Amniotic stem cell (primary cell): ENCODE measurements around the gene SMURF2.
A peak's percentile ranks its signal among the peaks of the same experiment; 100 is the strongest.

Experiments
- DNase-seq: peaks from one replicate; lab custom pipeline; 2025; lab: John Stamatoyannopoulos, UW

Gene SMURF2

GRCh38 chr17:64503341-64503740 lies 158.8 kb downstream of the SMURF2 start:
- DNase-seq = no peak

DNA sequence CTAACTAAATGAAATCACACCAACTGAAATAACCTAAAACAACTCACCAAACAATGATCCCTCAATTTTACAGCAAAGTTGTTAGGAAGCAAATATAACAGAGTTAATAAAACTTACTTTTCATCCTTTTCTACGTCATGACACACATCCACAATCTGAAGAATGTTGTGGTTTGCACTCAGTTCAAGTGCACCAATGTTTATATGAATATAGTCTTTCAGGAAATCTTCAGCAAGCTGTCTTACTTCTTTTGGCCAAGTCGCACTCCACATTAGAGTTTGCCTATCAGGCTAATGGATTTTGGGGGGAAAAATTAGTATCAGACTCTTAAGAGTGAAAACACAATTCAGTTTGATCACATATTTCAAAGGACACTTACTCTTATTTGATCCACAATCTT lies 159.3 kb downstream of the SMURF2 start:
- DNase-seq = no peak

- DNase-seq = no peak
These were observed 160.1 kb downstream of the SMURF2 start for GRCh38 chr17:64502021-64502420.

- DNase-seq = no peak
These were observed 161.0 kb downstream of the SMURF2 start for GRCh38 chr17:64500862-64501765.

GRCh38 chr17:64500487-64500859 lies 161.6 kb downstream of the SMURF2 start:
- no peak for DNase-seq

GRCh38 chr17:64499805-64500486 lies 162.2 kb downstream of the SMURF2 start:
- no peak for DNase-seq

GRCh38 chr17:64498308-64499203 lies 163.6 kb downstream of the SMURF2 start:
- DNase-seq = no peak

DNA sequence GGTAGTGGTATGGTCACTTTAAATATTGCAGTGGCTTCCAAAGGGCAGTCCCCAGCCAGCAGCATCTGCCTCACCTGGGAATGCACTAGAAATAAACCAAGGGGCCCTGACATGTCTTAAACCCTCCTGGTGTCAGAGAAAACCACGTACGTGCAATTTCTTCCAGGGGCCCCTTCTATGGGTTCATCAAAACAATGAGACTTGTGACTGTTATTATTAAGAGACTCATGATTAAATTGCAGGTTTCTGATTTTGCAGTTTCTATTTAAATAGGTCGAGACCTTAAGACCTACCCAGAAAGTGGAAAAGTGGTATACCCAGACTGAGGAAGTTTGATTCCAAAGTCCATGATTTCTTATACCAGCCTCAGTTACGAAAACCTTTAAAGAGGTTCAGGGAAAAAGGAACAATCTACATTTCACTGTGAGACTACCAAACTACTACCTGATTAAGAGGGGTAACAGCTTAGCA lies 164.5 kb downstream of the SMURF2 start:
- no peak for DNase-seq

GRCh38 chr17:64496786-64497564 lies 165.1 kb downstream of the SMURF2 start, which contains the start of gene POLG2:
POLG2 (minus strand) TSS chr17:64497054; CDS start chr17:64496968, 86 bp downstream.
- peak; percentile 88 for DNase-seq

DNA sequence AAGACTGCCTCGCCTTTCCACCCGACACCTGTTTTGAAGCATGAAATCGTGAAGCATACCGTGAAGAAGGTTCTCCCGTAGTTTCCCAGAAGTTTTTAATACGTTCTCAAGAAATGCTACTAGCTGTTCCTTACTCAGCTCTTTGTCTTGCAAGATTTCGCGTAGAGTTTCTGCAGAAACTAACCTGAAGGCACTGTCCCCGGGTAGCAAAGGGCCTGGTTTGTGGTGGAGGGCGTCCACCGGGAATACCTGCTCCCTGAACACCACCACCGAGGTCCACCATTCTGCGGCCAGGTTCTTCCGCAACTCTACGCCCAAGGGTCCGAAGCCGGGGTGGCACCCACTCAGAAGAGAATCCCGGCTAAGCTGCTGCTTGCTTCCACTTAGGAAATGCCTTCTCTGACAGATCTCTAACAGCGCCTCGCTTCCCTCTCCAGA lies 165.7 kb downstream of the SMURF2 start:
- DNase-seq = no peak
